ENCODE data around the gene CCSER1. TPM values are rescaled to one million over a fixed set of nuclear protein-coding genes. Genes with fewer than 3 reads are reported as not detected.

CCSER1 gene
- total RNA-seq (ENCODE audit: low replicate concordance) = under 0.01 TPM in 1 of 2 replicates, not detected in the other

GRCh38 chr4:90127223-90127705 lies at the start of gene CCSER1:
Gene CCSER1, plus strand, starts transcription at chr4:90127394.
- DNase-seq (ENCODE audit: low read depth) = peak; percentile 4
- no peak for TF ChIP-seq CTCF (IDR thresholded peaks at IDR 0.05; ENCODE audit: insufficient read depth, low read length)
- peak within 1 kb of the TSS; percentile 34 for H3K4me3 ChIP-seq (ENCODE audit: low read depth, low read length)

DNA sequence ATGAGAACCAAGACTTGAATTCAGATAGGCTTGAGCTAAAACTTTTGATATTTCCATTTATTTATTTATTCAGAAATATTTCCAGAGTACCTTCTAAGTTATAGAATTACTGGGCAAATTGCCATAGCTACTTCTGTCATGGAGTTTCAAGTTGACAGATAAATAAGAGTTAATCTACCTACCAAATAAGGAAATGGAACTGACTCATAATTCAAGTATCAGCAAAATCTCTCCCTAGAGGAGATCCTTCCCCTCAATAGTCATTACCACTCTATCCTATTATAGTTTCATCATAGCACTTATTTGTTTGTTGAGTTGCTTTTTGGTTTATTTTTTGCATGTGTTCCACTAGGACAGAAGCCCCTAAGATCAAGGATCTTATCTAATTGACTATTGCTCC lies 48.8 kb upstream of the CCSER1 start:
- H3K4me3 ChIP-seq (ENCODE audit: low read depth, low read length) = no peak overlapping the region
- no peak for DNase-seq (ENCODE audit: low read depth)
- TF ChIP-seq CTCF (IDR thresholded peaks at IDR 0.05; ENCODE audit: insufficient read depth, low read length) = no peak

DNA sequence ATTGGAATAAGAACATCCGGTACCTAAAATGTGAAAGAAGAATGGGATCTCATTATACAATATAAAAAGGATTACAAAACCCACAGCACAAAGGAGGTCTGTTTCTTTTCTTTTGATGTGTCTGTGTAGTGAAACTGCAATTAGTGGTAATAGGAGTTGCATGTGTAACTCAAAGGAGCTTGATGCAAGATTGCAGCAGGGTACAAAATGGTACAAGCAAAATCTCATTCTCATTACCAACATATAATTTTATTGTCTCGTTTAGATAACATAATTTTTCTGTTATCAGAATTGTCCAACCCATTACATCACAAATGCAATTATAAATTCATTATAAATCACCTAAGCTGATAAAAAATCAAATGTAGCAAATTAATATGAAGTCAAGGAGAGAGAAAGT lies 47.1 kb upstream of the CCSER1 start:
- no peak for DNase-seq (ENCODE audit: low read depth)

GRCh38 chr4:90081432-90082144 lies 45.6 kb upstream of the CCSER1 start:
- no peak overlapping the region for H3K4me3 ChIP-seq (ENCODE audit: low read depth, low read length)
- no peak for TF ChIP-seq CTCF (IDR thresholded peaks at IDR 0.05; ENCODE audit: insufficient read depth, low read length)
- DNase-seq (ENCODE audit: low read depth) = no peak

More for the DNA sequence above, 47.1 kb upstream of the CCSER1 start:
- H3K4me3 ChIP-seq (ENCODE audit: low read depth, low read length) = no peak overlapping the region
- no peak for TF ChIP-seq CTCF (IDR thresholded peaks at IDR 0.05; ENCODE audit: insufficient read depth, low read length)

DNA sequence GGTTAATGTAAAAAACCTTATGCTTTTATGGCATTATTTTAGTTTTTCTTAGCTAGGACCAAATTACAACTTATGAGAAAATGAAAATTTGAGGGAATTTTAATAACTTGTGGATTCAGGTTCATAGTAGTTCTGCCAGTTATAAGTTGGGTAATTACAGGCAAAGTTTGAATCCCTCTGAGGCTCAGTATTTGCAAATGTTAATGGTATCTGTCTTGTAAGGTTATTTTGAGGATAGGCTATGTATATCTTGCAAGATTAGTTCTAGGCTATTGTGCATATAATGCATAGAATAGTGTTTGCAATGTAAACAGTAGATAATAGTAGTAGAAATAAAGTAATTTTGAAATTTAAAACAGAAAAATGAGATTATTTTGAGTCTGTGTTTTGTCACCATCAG lies 44.7 kb upstream of the CCSER1 start:
- DNase-seq (ENCODE audit: low read depth) = no peak
- no peak overlapping the region for H3K4me3 ChIP-seq (ENCODE audit: low read depth, low read length)
- no peak for TF ChIP-seq CTCF (IDR thresholded peaks at IDR 0.05; ENCODE audit: insufficient read depth, low read length)

GRCh38 chr4:90084277-90084966 lies 42.8 kb upstream of the CCSER1 start:
- no peak overlapping the region for H3K4me3 ChIP-seq (ENCODE audit: low read depth, low read length)
- DNase-seq (ENCODE audit: low read depth) = no peak
- TF ChIP-seq CTCF (IDR thresholded peaks at IDR 0.05; ENCODE audit: insufficient read depth, low read length) = no peak

All from fibroblast of the aortic adventitia (primary cell).